ENCODE data around the gene RELA. TPM values are rescaled to one million over a fixed set of nuclear protein-coding genes. Genes with fewer than 3 reads are reported as not detected.
A peak's percentile ranks its signal among the peaks of the same experiment; 100 is the strongest.

The RELA gene
- polyA plus RNA-seq, 1 of the 3 experiments (the other 2 are of a cell fraction): 49.5 TPM

DNA sequence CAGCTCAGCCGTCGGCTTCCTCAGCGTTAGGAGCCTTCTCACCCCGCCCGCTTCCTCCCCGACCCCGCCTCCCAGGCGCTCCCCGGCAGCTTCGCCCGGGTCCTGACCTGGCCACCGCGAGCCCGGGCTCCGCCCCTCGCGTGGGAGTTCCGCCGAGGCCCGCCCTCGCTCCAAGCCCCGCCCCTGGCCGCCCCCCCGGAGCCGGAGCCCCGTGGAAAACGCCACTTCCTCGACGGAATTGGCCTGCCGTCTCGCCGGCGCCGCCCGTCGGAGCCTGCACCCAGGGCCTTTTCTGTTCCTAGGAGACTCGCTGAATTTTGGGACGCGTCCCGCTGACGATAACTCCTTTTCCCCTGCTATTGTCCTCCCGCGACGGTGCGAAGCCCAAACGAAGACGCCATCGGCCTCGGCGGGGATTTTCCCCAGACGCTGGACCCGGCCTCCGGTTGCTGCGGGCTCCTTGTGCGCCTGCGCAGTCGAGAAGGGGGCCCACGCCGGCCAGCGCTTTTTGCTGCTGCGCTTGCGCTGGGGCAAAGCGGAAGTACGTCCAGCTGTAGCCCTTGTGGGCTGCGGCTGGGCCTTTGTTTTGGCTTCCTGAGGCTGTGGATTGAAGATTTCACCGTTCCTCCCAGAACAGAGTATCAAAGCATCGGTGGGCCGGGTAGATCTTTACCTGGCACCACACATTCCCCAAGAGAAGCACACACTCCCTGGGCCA is 10.0 kb downstream of the RELA start:
- peak overlapping the region; percentile 66 for H3K9ac ChIP-seq
- peaks cover 27 to 43% of the 10 kb centered on the region in 2 experiments for H3K36me3 ChIP-seq (replicated peaks in 1 of 2; ENCODE audit: control insufficient read depth in 1 of 2, insufficient read depth in 2 of 2, low read length in 1 of 2)
- H3K9me2 ChIP-seq: no peaks in the 10 kb centered on the region
- H3K9me3 ChIP-seq: no peaks in the 10 kb centered on the region
- peak overlapping the region; percentile 92 to 98 for H3K27ac ChIP-seq (ENCODE audit: low read depth in 2 of 2, low read length in 1 of 2)
- peaks cover 6% of the 10 kb centered on the region; the same call in 1 of the 2 replicates for H3K79me2 ChIP-seq (ENCODE audit: insufficient read depth)
- H3K27me3 ChIP-seq (ENCODE audit: insufficient read depth): no peaks in the 10 kb centered on the region
- H3K4me2 ChIP-seq: peak overlapping the region; percentile 80
- H4K20me1 ChIP-seq (ENCODE audit: insufficient read depth): no peaks in the 10 kb centered on the region
- ChIA-PET CTCF (interaction anchor here (0.7 to 2.7 kb wide), 6 partner anchors 10 to 199 kb away, joined by 3 to 13 read pairs (median 6); partner anchors contain the start of genes RELA and SIPA1), POLR2A (interaction anchor here (0.5 to 4.1 kb wide), 10 partner anchors 9 to 169 kb away, joined by 3 to 25 read pairs (median 4); partner anchors contain the start of genes RELA, RNASEH2C and SIPA1)
- peak; percentile 99 for DNase-seq
- WGBS (ENCODE audit: low lambda C conversion rate): under 1% methylated on average over 26 of the region's 68 CpGs
- peaks cover 50% of the 10 kb centered on the region for H3F3A ChIP-seq (replicated peaks; ENCODE audit: insufficient read depth)
- H3K4me3 ChIP-seq (ENCODE audit: low read depth in 2 of 2, low read length in 1 of 2): peak overlapping the region; percentile 51 to 56
- TF ChIP-seq ELF1 (IDR thresholded peaks at IDR 0.05): peak; percentile 82
- TF ChIP-seq TCF12 (IDR thresholded peaks at IDR 0.05): 0 out of 2 replicates have a peak, but pooled peaks have one; percentile 4
- TF ChIP-seq GABPA (IDR thresholded peaks at IDR 0.05; ENCODE audit: low read depth): peak; percentile 48; the same call in 1 of the 2 replicates
- TF ChIP-seq, protein P1, sequence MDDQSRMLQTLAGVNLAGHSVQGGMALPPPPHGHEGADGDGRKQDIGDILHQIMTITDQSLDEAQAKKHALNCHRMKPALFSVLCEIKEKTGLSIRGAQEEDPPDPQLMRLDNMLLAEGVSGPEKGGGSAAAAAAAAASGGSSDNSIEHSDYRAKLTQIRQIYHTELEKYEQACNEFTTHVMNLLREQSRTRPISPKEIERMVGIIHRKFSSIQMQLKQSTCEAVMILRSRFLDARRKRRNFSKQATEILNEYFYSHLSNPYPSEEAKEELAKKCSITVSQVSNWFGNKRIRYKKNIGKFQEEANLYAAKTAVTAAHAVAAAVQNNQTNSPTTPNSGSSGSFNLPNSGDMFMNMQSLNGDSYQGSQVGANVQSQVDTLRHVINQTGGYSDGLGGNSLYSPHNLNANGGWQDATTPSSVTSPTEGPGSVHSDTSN (IDR thresholded peaks at IDR 0.05): no peak; the same call in none of the 2 replicates
- no peak for TF ChIP-seq SMC3 (IDR thresholded peaks at IDR 0.05; ENCODE audit: low read depth, low read length)
- TF ChIP-seq, protein P2, sequence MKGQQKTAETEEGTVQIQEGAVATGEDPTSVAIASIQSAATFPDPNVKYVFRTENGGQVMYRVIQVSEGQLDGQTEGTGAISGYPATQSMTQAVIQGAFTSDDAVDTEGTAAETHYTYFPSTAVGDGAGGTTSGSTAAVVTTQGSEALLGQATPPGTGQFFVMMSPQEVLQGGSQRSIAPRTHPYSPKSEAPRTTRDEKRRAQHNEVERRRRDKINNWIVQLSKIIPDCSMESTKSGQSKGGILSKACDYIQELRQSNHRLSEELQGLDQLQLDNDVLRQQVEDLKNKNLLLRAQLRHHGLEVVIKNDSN (IDR thresholded peaks at IDR 0.05; ENCODE audit: borderline replicate concordance, low read depth): no peak
- 0 out of 2 replicates have a peak, but pooled peaks have one; percentile 54 for TF ChIP-seq YY1 (IDR thresholded peaks at IDR 0.05; ENCODE audit: low read depth)
- TF ChIP-seq NRF1 (IDR thresholded peaks at IDR 0.05; ENCODE audit: low read depth, low read length): peak; percentile 94
- TF ChIP-seq, protein P3, sequence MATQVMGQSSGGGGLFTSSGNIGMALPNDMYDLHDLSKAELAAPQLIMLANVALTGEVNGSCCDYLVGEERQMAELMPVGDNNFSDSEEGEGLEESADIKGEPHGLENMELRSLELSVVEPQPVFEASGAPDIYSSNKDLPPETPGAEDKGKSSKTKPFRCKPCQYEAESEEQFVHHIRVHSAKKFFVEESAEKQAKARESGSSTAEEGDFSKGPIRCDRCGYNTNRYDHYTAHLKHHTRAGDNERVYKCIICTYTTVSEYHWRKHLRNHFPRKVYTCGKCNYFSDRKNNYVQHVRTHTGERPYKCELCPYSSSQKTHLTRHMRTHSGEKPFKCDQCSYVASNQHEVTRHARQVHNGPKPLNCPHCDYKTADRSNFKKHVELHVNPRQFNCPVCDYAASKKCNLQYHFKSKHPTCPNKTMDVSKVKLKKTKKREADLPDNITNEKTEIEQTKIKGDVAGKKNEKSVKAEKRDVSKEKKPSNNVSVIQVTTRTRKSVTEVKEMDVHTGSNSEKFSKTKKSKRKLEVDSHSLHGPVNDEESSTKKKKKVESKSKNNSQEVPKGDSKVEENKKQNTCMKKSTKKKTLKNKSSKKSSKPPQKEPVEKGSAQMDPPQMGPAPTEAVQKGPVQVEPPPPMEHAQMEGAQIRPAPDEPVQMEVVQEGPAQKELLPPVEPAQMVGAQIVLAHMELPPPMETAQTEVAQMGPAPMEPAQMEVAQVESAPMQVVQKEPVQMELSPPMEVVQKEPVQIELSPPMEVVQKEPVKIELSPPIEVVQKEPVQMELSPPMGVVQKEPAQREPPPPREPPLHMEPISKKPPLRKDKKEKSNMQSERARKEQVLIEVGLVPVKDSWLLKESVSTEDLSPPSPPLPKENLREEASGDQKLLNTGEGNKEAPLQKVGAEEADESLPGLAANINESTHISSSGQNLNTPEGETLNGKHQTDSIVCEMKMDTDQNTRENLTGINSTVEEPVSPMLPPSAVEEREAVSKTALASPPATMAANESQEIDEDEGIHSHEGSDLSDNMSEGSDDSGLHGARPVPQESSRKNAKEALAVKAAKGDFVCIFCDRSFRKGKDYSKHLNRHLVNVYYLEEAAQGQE (IDR thresholded peaks at IDR 0.05; ENCODE audit: low read depth, low read length): no peak
- TF ChIP-seq RXRA (IDR thresholded peaks at IDR 0.05; ENCODE audit: borderline replicate concordance, low read depth): peak; percentile 57; the same call in 1 of the 2 replicates
- TF ChIP-seq SIN3A (IDR thresholded peaks at IDR 0.05; ENCODE audit: borderline replicate concordance, low read depth, low read length): peak; percentile 24; the same call in 1 of the 2 replicates
- peak in 1 of 2 experiments; percentile 30; a peak in 1 of 4 replicates for TF ChIP-seq EP300 (IDR thresholded peaks at IDR 0.05; ENCODE audit: borderline replicate concordance in 1 of 2, low read depth in 1 of 2, low read length in 1 of 2)
- no peak for TF ChIP-seq RCOR1 (IDR thresholded peaks at IDR 0.05; ENCODE audit: low read length)
- TF ChIP-seq NFIC (IDR thresholded peaks at IDR 0.05; ENCODE audit: borderline replicate concordance): no peak
- peak; percentile 38 for TF ChIP-seq CHD2 (IDR thresholded peaks at IDR 0.05; ENCODE audit: low read length, partially characterized antibody)
- TF ChIP-seq, protein P4, sequence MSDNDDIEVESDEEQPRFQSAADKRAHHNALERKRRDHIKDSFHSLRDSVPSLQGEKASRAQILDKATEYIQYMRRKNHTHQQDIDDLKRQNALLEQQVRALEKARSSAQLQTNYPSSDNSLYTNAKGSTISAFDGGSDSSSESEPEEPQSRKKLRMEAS (IDR thresholded peaks at IDR 0.05; ENCODE audit: low read depth): peak; percentile 67; the same call in 1 of the 2 replicates
- no peak for TF ChIP-seq RAD21 (IDR thresholded peaks at IDR 0.05; ENCODE audit: low read length)
- peak; percentile 61 for TF ChIP-seq MXI1 (IDR thresholded peaks at IDR 0.05; ENCODE audit: low read depth, low read length)
- TF ChIP-seq FOXM1 (IDR thresholded peaks at IDR 0.05; ENCODE audit: low read depth): no peak
- peak; percentile 83 for TF ChIP-seq POLR2AphosphoS5 (IDR thresholded peaks at IDR 0.05; ENCODE audit: low read depth, low read length)
- TF ChIP-seq, protein P5, sequence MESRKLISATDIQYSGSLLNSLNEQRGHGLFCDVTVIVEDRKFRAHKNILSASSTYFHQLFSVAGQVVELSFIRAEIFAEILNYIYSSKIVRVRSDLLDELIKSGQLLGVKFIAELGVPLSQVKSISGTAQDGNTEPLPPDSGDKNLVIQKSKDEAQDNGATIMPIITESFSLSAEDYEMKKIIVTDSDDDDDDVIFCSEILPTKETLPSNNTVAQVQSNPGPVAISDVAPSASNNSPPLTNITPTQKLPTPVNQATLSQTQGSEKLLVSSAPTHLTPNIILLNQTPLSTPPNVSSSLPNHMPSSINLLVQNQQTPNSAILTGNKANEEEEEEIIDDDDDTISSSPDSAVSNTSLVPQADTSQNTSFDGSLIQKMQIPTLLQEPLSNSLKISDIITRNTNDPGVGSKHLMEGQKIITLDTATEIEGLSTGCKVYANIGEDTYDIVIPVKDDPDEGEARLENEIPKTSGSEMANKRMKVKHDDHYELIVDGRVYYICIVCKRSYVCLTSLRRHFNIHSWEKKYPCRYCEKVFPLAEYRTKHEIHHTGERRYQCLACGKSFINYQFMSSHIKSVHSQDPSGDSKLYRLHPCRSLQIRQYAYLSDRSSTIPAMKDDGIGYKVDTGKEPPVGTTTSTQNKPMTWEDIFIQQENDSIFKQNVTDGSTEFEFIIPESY (IDR thresholded peaks at IDR 0.05; ENCODE audit: borderline replicate concordance, low read depth): 0 out of 2 replicates have a peak, but pooled peaks have one; percentile 8
- TF ChIP-seq RFX5 (IDR thresholded peaks at IDR 0.05; ENCODE audit: low read length): no peak
- TF ChIP-seq FOSL2 (IDR thresholded peaks at IDR 0.05; ENCODE audit: borderline replicate concordance, low read depth): no peak
- peak overlapping the region; percentile 53; the same call in 1 of the 2 replicates for H2AFZ ChIP-seq (ENCODE audit: low read depth)
- peaks cover 11 to 24% of the 10 kb centered on the region in 2 experiments for H3K4me1 ChIP-seq (ENCODE audit: control insufficient read depth in 1 of 2, insufficient read depth in 2 of 2, low read depth in 1 of 2, low read length in 1 of 2)
